Measurements from ENCODE around the gene OR10P1. TPM values are rescaled to one million over a fixed set of nuclear protein-coding genes. Genes with fewer than 3 reads are reported as not detected.
"Not testable (repeated sequence)": the region's sequence is repeated elsewhere in the genome, so short reads cannot be mapped to it uniquely, and the experiment has no call there.

OR10P1 gene, protein sequence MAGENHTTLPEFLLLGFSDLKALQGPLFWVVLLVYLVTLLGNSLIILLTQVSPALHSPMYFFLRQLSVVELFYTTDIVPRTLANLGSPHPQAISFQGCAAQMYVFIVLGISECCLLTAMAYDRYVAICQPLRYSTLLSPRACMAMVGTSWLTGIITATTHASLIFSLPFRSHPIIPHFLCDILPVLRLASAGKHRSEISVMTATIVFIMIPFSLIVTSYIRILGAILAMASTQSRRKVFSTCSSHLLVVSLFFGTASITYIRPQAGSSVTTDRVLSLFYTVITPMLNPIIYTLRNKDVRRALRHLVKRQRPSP
- total RNA-seq (not detected), polyA plus RNA-seq (not detected)
- long read RNA-seq, donor 1, result 0 reads
- long read RNA-seq, donor 2, result 0 reads

DNA sequence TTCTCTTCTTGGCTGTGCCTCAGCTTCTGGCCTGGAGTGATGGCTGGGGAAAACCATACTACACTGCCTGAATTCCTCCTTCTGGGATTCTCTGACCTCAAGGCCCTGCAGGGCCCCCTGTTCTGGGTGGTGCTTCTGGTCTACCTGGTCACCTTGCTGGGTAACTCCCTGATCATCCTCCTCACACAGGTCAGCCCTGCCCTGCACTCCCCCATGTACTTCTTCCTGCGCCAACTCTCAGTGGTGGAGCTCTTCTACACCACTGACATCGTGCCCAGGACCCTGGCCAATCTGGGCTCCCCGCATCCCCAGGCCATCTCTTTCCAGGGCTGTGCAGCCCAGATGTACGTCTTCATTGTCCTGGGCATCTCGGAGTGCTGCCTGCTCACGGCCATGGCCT, at the start of gene OR10P1:
Gene OR10P1 (plus strand): TSS at position 40 of the 400 bp plus-strand sequence. CDS start 0 bp downstream, at position 40.
- TF ChIP-seq, protein P1, sequence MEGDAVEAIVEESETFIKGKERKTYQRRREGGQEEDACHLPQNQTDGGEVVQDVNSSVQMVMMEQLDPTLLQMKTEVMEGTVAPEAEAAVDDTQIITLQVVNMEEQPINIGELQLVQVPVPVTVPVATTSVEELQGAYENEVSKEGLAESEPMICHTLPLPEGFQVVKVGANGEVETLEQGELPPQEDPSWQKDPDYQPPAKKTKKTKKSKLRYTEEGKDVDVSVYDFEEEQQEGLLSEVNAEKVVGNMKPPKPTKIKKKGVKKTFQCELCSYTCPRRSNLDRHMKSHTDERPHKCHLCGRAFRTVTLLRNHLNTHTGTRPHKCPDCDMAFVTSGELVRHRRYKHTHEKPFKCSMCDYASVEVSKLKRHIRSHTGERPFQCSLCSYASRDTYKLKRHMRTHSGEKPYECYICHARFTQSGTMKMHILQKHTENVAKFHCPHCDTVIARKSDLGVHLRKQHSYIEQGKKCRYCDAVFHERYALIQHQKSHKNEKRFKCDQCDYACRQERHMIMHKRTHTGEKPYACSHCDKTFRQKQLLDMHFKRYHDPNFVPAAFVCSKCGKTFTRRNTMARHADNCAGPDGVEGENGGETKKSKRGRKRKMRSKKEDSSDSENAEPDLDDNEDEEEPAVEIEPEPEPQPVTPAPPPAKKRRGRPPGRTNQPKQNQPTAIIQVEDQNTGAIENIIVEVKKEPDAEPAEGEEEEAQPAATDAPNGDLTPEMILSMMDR (IDR thresholded peaks at IDR 0.05), result no peak
- H3K36me3 ChIP-seq (ENCODE audit: insufficient read depth in 1 of 2, low read depth in 1 of 2), result no peaks in the 10 kb centered on the region
- ATAC-seq (no peak), DNase-seq (no peak)
- intact Hi-C loops (cut with DNase I), result no loop called here
- H3K9me3 ChIP-seq, result no peaks in the 10 kb centered on the region
- 83 to 88% (median 86%) methylated on average over 6 of the region's 6 CpGs for WGBS, 3 donors
- H3K4me1 ChIP-seq, result no peaks in the 10 kb centered on the region
- no peak within 1 kb of the TSS for H3K4me3 ChIP-seq
- no peaks in the 10 kb centered on the region for H3K27me3 ChIP-seq (ENCODE audit: insufficient read depth in 3 of 3, low read length in 2 of 3)
- H3K27ac ChIP-seq, result no peak within 1 kb of the TSS

DNA sequence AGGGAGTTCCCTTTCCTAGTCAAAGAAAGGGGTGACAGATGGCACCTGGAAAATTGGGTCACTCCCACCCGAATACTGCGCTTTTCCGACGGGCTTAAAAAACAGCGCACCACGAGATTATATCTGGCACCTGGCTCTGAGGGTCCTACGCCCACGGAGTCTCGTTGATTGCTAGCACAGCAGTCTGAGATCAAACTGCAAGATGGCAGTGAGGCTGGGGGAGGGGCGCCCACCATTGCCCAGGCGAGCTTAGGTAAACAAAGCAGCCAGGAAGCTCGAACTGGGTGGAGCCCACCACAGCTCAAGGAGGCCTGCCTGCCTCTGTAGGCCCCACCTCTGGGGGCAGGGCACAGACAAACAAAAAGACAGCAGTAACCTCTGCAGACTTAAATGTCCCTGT, 46.5 kb upstream of the OR10P1 start:
- H3K36me3 ChIP-seq (ENCODE audit: insufficient read depth in 1 of 2, low read depth in 1 of 2); ATAC-seq; H3K27ac ChIP-seq; H3K9me3 ChIP-seq; H3K4me1 ChIP-seq; intact Hi-C loops (cut with DNase I); DNase-seq; H3K4me3 ChIP-seq; H3K27me3 ChIP-seq (ENCODE audit: insufficient read depth in 3 of 3, low read length in 2 of 3): not testable (repeated sequence)
- WGBS, 3 donors, result 56 to 71% (median 70%) methylated on average over 12 of the region's 12 CpGs

DNA sequence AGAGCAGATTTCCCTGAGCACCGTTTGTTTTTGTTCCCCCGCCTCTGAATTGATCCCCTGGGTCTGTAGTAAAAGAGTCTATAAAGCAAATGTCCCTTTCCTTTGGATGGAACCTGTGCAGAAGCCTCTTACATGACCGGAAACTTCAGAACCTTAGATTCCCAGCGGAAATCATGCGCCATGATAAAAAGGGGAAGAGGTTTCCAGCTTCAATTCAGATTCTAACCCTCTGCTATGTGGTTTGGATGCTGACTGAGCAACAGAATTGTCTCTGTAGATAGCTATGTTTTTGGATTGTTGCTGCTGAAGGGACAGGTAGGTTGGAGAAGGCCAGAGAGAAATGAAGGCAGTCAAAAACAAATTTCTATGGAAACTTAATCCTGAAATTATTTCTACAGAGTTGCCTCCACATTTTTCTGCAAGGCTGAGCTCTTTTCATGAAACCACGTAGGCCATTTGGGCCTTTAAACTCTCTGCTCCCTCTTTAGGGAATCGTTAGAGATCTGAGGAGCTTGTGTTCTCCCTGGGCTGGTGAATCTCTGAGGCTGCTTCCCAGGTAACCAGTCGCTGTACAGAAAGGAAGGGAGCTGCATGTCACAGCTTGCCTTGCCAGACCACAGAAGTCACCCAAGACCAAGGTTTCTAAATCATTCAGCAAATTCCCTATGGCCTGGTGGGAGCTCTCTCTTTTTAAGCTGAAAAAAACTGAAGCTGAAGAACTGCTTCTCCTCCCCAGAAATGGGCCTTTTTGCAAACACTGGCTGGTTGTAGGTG, 28.7 kb upstream of the OR10P1 start:
- Histone ChIP-seq H3K4me3 (no peak overlapping the region), H3K27me3 (ENCODE audit: insufficient read depth in 3 of 3, low read length in 2 of 3) (no peaks in the 10 kb centered on the region), H3K4me1 (no peaks in the 10 kb centered on the region), H3K27ac (no peak overlapping the region), H3K36me3 (ENCODE audit: insufficient read depth in 1 of 2, low read depth in 1 of 2) (no peaks in the 10 kb centered on the region), H3K9me3 (no peaks in the 10 kb centered on the region)
- no peak for DNase-seq
- ATAC-seq, result no peak
- TF ChIP-seq, protein P1 (IDR thresholded peaks at IDR 0.05), result no peak
- intact Hi-C loops (cut with DNase I), result no loop called here
- WGBS, 3 donors, result 44 to 45% (median 44%) methylated on average over 8 of the region's 8 CpGs

DNA sequence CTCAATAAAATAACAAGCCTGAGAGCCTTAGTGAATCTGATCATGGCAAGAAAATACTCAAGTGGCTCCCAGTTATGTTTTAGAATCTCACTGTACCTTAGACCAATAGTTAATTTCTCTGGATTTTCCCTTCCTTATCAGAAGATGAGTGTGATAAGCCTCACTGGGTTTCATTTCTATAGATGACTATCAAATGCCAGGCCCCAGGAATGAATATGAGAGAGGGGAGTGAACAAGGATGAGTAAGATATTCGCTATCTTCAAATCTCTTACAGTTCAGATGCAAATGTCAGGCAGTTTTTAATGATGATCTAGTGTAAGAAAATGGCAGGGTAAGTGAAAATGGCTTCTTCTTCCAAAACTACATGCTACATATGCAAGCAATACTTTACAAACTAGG, 26.1 kb upstream of the OR10P1 start:
- Histone ChIP-seq H3K4me1 (no peaks in the 10 kb centered on the region), H3K9me3 (peaks cover 11% of the 10 kb centered on the region), H3K4me3 (no peak overlapping the region), H3K27ac (no peak overlapping the region), H3K36me3 (ENCODE audit: insufficient read depth in 1 of 2, low read depth in 1 of 2) (no peaks in the 10 kb centered on the region), H3K27me3 (ENCODE audit: insufficient read depth in 3 of 3, low read length in 2 of 3) (no peaks in the 10 kb centered on the region)
- TF ChIP-seq, protein P1 (IDR thresholded peaks at IDR 0.05), result no peak
- ATAC-seq, result no peak
- 81 to 97% (median 92%) methylated on average over 1 of the region's 1 CpG for WGBS, 3 donors
- DNase-seq, result no peak
- intact Hi-C loops (cut with DNase I), result no loop called here

DNA sequence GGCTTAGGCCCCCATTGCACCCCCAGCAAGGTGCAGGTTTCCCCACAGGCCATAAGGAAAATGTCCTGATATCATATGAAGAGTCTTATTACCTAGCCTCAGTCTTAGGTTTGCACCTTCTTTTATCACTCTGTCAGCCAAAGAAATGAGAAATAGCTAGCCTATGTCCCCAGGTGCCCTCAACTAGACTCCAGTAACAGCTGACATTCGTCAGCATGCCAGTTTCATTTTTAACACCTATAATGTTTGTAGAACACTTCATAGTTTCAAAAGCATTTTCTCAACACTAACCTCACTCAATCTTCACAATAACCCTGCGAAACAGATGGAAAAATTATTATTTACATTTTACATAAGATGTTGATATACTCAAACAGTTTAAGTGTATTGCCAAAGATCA, 24.0 kb upstream of the OR10P1 start:
- peaks cover 0 to 2% (median 0%) of the 10 kb centered on the region in 3 donors for H3K27me3 ChIP-seq (ENCODE audit: insufficient read depth in 3 of 3, low read length in 2 of 3)
- H3K9me3 ChIP-seq, result peaks cover 24% of the 10 kb centered on the region
- no peaks in the 10 kb centered on the region for H3K4me1 ChIP-seq
- intact Hi-C loops (cut with DNase I), result no loop called here
- WGBS, 3 donors, result 45 to 56% (median 53%) methylated on average over 2 of the region's 2 CpGs
- TF ChIP-seq, protein P1 (IDR thresholded peaks at IDR 0.05), result no peak
- no peaks in the 10 kb centered on the region for H3K36me3 ChIP-seq (ENCODE audit: insufficient read depth in 1 of 2, low read depth in 1 of 2)
- DNase-seq (no peak), ATAC-seq (no peak)
- H3K27ac ChIP-seq, result no peak overlapping the region
- no peak overlapping the region for H3K4me3 ChIP-seq
